ENCODE measurements around the gene ACRBP.

DNA sequence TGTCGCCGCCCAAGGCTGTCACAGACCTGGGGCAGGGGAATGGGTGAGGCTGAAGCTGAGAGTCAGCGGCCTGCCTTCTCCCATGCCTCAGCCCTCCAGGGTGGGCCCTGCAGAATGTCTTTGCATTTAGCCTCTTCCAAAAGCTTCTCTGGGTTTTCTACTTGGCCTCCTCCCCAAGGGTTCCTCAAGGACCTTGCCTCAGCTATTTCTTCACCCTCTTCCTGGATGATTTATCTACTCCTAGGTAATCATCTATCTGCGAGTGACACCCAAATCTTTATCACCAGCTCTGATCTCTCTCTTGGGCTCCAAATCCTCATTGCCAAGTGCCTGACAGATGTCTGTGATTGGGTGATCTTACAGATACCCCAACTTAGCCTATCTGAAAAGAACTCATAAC, 6.7 kb downstream of the ACRBP start:
- TF ChIP-seq POLR2AphosphoS5 (IDR thresholded peaks at IDR 0.05; ENCODE audit: borderline replicate concordance, low read depth, low read length) (no peak), EZH2 (IDR thresholded peaks at IDR 0.05) (no peak), FOXP2 (optimal IDR thresholded peaks at IDR 0.05; ENCODE audit: control extremely low read depth, extremely low read length, insufficient read depth) (no peak)
